Mesenchymal stem cell (in vitro differentiated cells and primary cell): Measurements from ENCODE around the gene SP4.

Experiments used
- DNase-seq: peaks from one replicate; pipeline ENCODE4 v3.0.0-alpha.2; 2013
- H2AFZ ChIP-seq: one replicate; pipeline ENCODE4 v1.6.1; 2013; ENCODE audit warnings: low read depth, mild to moderate bottlenecking, control low read depth, inconsistent platforms, low read length, moderate library complexity
- H2AK5ac ChIP-seq: 2 replicates; pipeline ENCODE4 v1.6.1; 2013; ENCODE audit warnings: low read length, moderate library complexity, mild to moderate bottlenecking, inconsistent platforms; ENCODE audit not compliant: severe bottlenecking
- H2BK120ac ChIP-seq: one replicate; pipeline ENCODE4 v1.6.1; 2013; ENCODE audit warnings: low read depth, mild to moderate bottlenecking, inconsistent platforms, low read length, moderate library complexity
- H2BK12ac ChIP-seq, 2 experiments: one replicate each; pipeline ENCODE4 v1.6.1; 2013; ENCODE audit warnings: inconsistent platforms in 2 of 2, low read length in 2 of 2, mild to moderate bottlenecking in 2 of 2, moderate library complexity in 2 of 2, control low read depth in 1 of 2
- H2BK15ac ChIP-seq: one replicate; pipeline ENCODE4 v1.6.1; 2013; ENCODE audit warnings: mild to moderate bottlenecking, low read depth, inconsistent platforms; ENCODE audit not compliant: poor library complexity, severe bottlenecking
- H2BK5ac ChIP-seq: 2 replicates; pipeline ENCODE4 v1.6.1; 2013; ENCODE audit warnings: low read depth, mild to moderate bottlenecking, low read length, control low read depth, inconsistent platforms; ENCODE audit not compliant: poor library complexity, severe bottlenecking
- H3K14ac ChIP-seq, 2 experiments: one replicate each; pipeline ENCODE4 v1.6.1; 2013; ENCODE audit warnings: inconsistent platforms in 2 of 2, low read length in 2 of 2, control low read depth in 1 of 2, mild to moderate bottlenecking in 1 of 2, moderate library complexity in 1 of 2
- H3K18ac ChIP-seq, 2 experiments: one replicate each; pipeline ENCODE4 v1.6.1; 2013; ENCODE audit warnings: inconsistent platforms in 2 of 2, low read length in 2 of 2, control low read depth in 1 of 2, low read depth in 1 of 2, mild to moderate bottlenecking in 1 of 2
- H3K23ac ChIP-seq, 2 experiments: one replicate each; pipeline ENCODE4 v1.6.1; 2013; ENCODE audit warnings: inconsistent platforms in 2 of 2, low read length in 2 of 2, mild to moderate bottlenecking in 2 of 2, moderate library complexity in 2 of 2, control low read depth in 1 of 2
- H3K27ac ChIP-seq: 2 replicates; pipeline ENCODE4 v1.5.1; 2013; ENCODE audit warnings: mild to moderate bottlenecking, moderate library complexity, low read length, control low read depth, inconsistent platforms; ENCODE audit not compliant: poor library complexity, severe bottlenecking
- H3K27me3 ChIP-seq, 2 experiments: 2 replicates each; pipeline versions ENCODE4 v1.6.1 to v1.7.0; 2013; ENCODE audit warnings: low read length in 2 of 2, mild to moderate bottlenecking in 2 of 2, moderate library complexity in 2 of 2, control low read depth in 1 of 2, inconsistent platforms in 1 of 2; ENCODE audit not compliant: control insufficient read depth in 1 of 2, insufficient read depth in 1 of 2
- H3K36me3 ChIP-seq, 2 experiments: 2 replicates each; pipeline versions ENCODE4 v1.6.1 to v1.7.0; 2013; ENCODE audit warnings: low read length in 2 of 2, control low read depth in 1 of 2, inconsistent platforms in 1 of 2, low read depth in 1 of 2, mild to moderate bottlenecking in 1 of 2; ENCODE audit not compliant: insufficient read depth in 2 of 2, control insufficient read depth in 1 of 2
- H3K4ac ChIP-seq, 2 experiments: one replicate each; pipeline ENCODE4 v1.6.1; 2013; ENCODE audit warnings: inconsistent platforms in 2 of 2, low read length in 2 of 2, mild to moderate bottlenecking in 2 of 2, moderate library complexity in 2 of 2, control low read depth in 1 of 2, low read depth in 1 of 2
- H3K4me1 ChIP-seq: 2 replicates; pipeline ENCODE4 v1.6.1; 2013; ENCODE audit warnings: low read depth, low read length, control low read depth; ENCODE audit not compliant: control insufficient read depth, insufficient read depth
- H3K4me2 ChIP-seq: 2 replicates; pipeline ENCODE4 v1.6.1; 2013; ENCODE audit warnings: low read length, mild to moderate bottlenecking, inconsistent platforms; ENCODE audit not compliant: poor library complexity, severe bottlenecking
- H3K4me3 ChIP-seq, 2 experiments: 2 replicates each; pipeline versions ENCODE4 v1.5.1 to v1.7.0; 2013; ENCODE audit warnings: low read length in 2 of 2, mild to moderate bottlenecking in 2 of 2, control low read depth in 1 of 2, low read depth in 1 of 2; ENCODE audit not compliant: insufficient read depth in 1 of 2
- H3K79me1 ChIP-seq: replicated peaks from 2 replicates; pipeline ENCODE4 v1.6.1; 2013; ENCODE audit warnings: mild to moderate bottlenecking, control low read depth, low read length, inconsistent platforms; ENCODE audit not compliant: poor library complexity, severe bottlenecking
- H3K9ac ChIP-seq: 2 replicates; pipeline ENCODE4 v1.7.0; 2013; ENCODE audit warnings: mild to moderate bottlenecking, low read length, moderate library complexity
- H3K9me3 ChIP-seq: 2 replicates; pipeline ENCODE4 v1.7.0; 2013; ENCODE audit warnings: mild to moderate bottlenecking, low read length; ENCODE audit not compliant: control insufficient read depth
- H4K8ac ChIP-seq: one replicate; pipeline ENCODE4 v1.6.1; 2013; ENCODE audit warnings: inconsistent platforms, mild to moderate bottlenecking, low read length, moderate library complexity
- H4K91ac ChIP-seq: one replicate; pipeline ENCODE4 v1.6.1; 2013; ENCODE audit warnings: mild to moderate bottlenecking, low read length, inconsistent platforms
- whole genome bisulfite sequencing: methylation state at CpG from one replicate; pipeline ENCODE4 v1.1.7; 2013; ENCODE audit warnings: mixed read lengths; 5-methylcytosine and 5-hydroxymethylcytosine counted together

SP4 gene

GRCh38 chr7:21500117-21500832, 72.4 kb downstream of the SP4 start:
- Histone ChIP-seq H3K9ac (no peak overlapping the region), H2BK5ac (no peak overlapping the region), H2BK120ac (no peak overlapping the region), H4K8ac (no peak overlapping the region), H3K36me3 (no peaks in the 10 kb centered on the region), H3K14ac (no peak overlapping the region), H2AK5ac (no peak overlapping the region), H3K4me1 (no peaks in the 10 kb centered on the region), H3K27ac (no peak overlapping the region), H2BK12ac (no peak overlapping the region), H3K4ac (no peak overlapping the region), H3K23ac (no peak overlapping the region), H4K91ac (no peak overlapping the region), H3K79me1 (no peaks in the 10 kb centered on the region), H2BK15ac (no peak overlapping the region), H3K9me3 (peaks cover 9% of the 10 kb centered on the region), H3K4me3 (no peak overlapping the region), H2AFZ (no peak overlapping the region), H3K27me3 (no peaks in the 10 kb centered on the region), H3K18ac (no peak overlapping the region), H3K4me2 (no peak overlapping the region)
- DNase-seq, result no peak
- 92% methylated on average over 5 of the region's 6 CpGs for WGBS

- H3K27ac ChIP-seq, result no peak overlapping the region
- no peak overlapping the region for H2BK15ac ChIP-seq
- H3K23ac ChIP-seq, result no peak overlapping the region
- H3K9ac ChIP-seq, result no peak overlapping the region
- no peak overlapping the region for H2BK12ac ChIP-seq
- no peak overlapping the region for H2BK120ac ChIP-seq
- no peak for DNase-seq
- H3K4me2 ChIP-seq, result no peak overlapping the region
- no peak overlapping the region for H2AK5ac ChIP-seq
- H3K4ac ChIP-seq, result no peak overlapping the region
- no peak overlapping the region for H2BK5ac ChIP-seq
- no peak overlapping the region for H4K8ac ChIP-seq
- no peaks in the 10 kb centered on the region for H3K4me1 ChIP-seq
- no peak overlapping the region for H3K14ac ChIP-seq
- WGBS, result 84% methylated on average over 2 of the region's 2 CpGs
- no peaks in the 10 kb centered on the region for H3K36me3 ChIP-seq
- H3K27me3 ChIP-seq, result no peaks in the 10 kb centered on the region
- H2AFZ ChIP-seq, result no peak overlapping the region
- no peak overlapping the region for H3K18ac ChIP-seq
- peaks cover 2% of the 10 kb centered on the region for H3K79me1 ChIP-seq
- no peaks in the 10 kb centered on the region for H3K9me3 ChIP-seq
- no peak overlapping the region for H3K4me3 ChIP-seq
- H4K91ac ChIP-seq, result no peak overlapping the region
Measured at GRCh38 chr7:21504021-21504420, 76.1 kb downstream of the SP4 start.

- Histone ChIP-seq H3K14ac (no peak overlapping the region), H2AFZ (no peak overlapping the region), H3K4ac (no peak overlapping the region), H3K4me3 (no peak overlapping the region), H3K9me3 (no peaks in the 10 kb centered on the region), H3K36me3 (peaks cover 0 to 5% of the 10 kb centered on the region in 2 experiments), H4K8ac (no peak overlapping the region), H2AK5ac (no peak overlapping the region), H3K23ac (no peak overlapping the region), H3K9ac (no peak overlapping the region), H3K79me1 (peaks cover 2% of the 10 kb centered on the region), H3K27ac (no peak overlapping the region), H2BK15ac (no peak overlapping the region), H3K4me1 (no peaks in the 10 kb centered on the region), H3K4me2 (no peak overlapping the region), H2BK5ac (no peak overlapping the region), H3K18ac (no peak overlapping the region), H3K27me3 (no peaks in the 10 kb centered on the region), H4K91ac (no peak overlapping the region), H2BK120ac (no peak overlapping the region), H2BK12ac (no peak overlapping the region)
- peak; percentile 54 for DNase-seq
- WGBS, result 86% methylated on average over 7 of the region's 8 CpGs
Measured at GRCh38 chr7:21507627-21508343, 79.9 kb downstream of the SP4 start.

GRCh38 chr7:21508538-21508937, 80.7 kb downstream of the SP4 start:
- Histone ChIP-seq H3K4me2 (no peak overlapping the region), H3K79me1 (peaks cover 2% of the 10 kb centered on the region), H2BK120ac (no peak overlapping the region), H3K27me3 (no peaks in the 10 kb centered on the region), H3K9me3 (no peaks in the 10 kb centered on the region), H2AK5ac (no peak overlapping the region), H3K18ac (no peak overlapping the region), H4K91ac (no peak overlapping the region), H2BK12ac (no peak overlapping the region), H2AFZ (no peak overlapping the region), H3K14ac (no peak overlapping the region), H4K8ac (no peak overlapping the region), H3K4ac (no peak overlapping the region), H3K9ac (no peak overlapping the region), H3K4me1 (no peaks in the 10 kb centered on the region), H2BK15ac (no peak overlapping the region), H3K27ac (no peak overlapping the region), H3K36me3 (peaks cover 0 to 5% of the 10 kb centered on the region in 2 experiments), H2BK5ac (no peak overlapping the region), H3K23ac (no peak overlapping the region), H3K4me3 (no peak overlapping the region)
- WGBS, result 100% methylated on average over 1 of the region's 3 CpGs
- no peak for DNase-seq
